B cell (primary cell): Measurements from ENCODE around the gene ZNF79. TPM values are rescaled to one million over a fixed set of nuclear protein-coding genes. Genes with fewer than 3 reads are reported as not detected.

Source experiments
- ATAC-seq: fragments of 200-7000 bp; cut with Tn5 transposase; one replicate; pipeline ENCODE4 v1.10.0; 2021; ENCODE audit warnings: low read depth, mild to moderate bottlenecking, moderate number of reproducible peaks, moderate library complexity
- CTCF ChIA-PET: fragments of 350-600 bp; sonication (Branson Sonifier 250); formaldehyde crosslinking; loops from one replicate; lab custom pipeline; 2021; ENCODE audit warnings: antibody characterized with exemption, inconsistent platforms; lab: Charles Lee
- POLR2A ChIA-PET: fragments of 350-600 bp; sonication (Branson Sonifier 250); formaldehyde crosslinking; loops from one replicate; lab custom pipeline; 2021; ENCODE audit warnings: antibody characterized with exemption; lab: Charles Lee
- DNase-seq: peaks from one replicate; pipeline ENCODE4 v3.0.0; 2013
- H2AFZ ChIP-seq: 2 replicates; pipeline ENCODE4 v1.6.1; 2012; ENCODE audit warnings: mild to moderate bottlenecking, low read depth, low read length; ENCODE audit not compliant: insufficient read depth, poor library complexity, severe bottlenecking
- H3K27ac ChIP-seq, 2 donors: 1 replicate in 1 of 2; 2 replicates in 1 of 2; pipeline ENCODE4 v1.5.1; 2012 to 2013; ENCODE audit warnings: low read length in 2 of 2, mild to moderate bottlenecking in 2 of 2, moderate library complexity in 1 of 2
- H3K27me3 ChIP-seq, 4 experiments: fragments of 200-600 bp in 1 of 4; sonication (generic) in 1 of 4; replicated peaks in 1 of 4; 1 replicate in 2 of 4; 2 replicates in 2 of 4; pipeline versions ENCODE4 v1.6.1 to v1.7.0; 2013 to 2016; ENCODE audit warnings: low read length in 3 of 4, mild to moderate bottlenecking in 2 of 4, mixed read lengths in 1 of 4, moderate library complexity in 1 of 4; ENCODE audit not compliant: insufficient read depth in 4 of 4, control insufficient read depth in 3 of 4; ENCODE audit errors: control extremely low read depth in 1 of 4
- H3K36me3 ChIP-seq, 2 experiments: replicated peaks in 1 of 2; 1 replicate in 1 of 2; 2 replicates in 1 of 2; pipeline versions ENCODE4 v1.6.1 to v1.7.1; 2013; ENCODE audit warnings: low read length in 1 of 2; ENCODE audit not compliant: insufficient read depth in 2 of 2, control insufficient read depth in 1 of 2; ENCODE audit errors: control extremely low read depth in 1 of 2, extremely low read depth in 1 of 2
- H3K4me1 ChIP-seq, 2 donors: fragments of 200-600 bp in 1 of 2; sonication (generic) in 1 of 2; 1 replicate in 1 of 2; 2 replicates in 1 of 2; pipeline versions ENCODE4 v1.5.1 to v1.6.1; 2013 to 2017; ENCODE audit warnings: low read length in 2 of 2; ENCODE audit not compliant: control insufficient read depth in 2 of 2, insufficient read depth in 2 of 2
- H3K4me2 ChIP-seq: replicated peaks from 2 replicates; pipeline ENCODE3; 2012; ENCODE audit warnings: mild to moderate bottlenecking, low read depth, low read length; ENCODE audit not compliant: poor library complexity, severe bottlenecking
- H3K4me3 ChIP-seq, 5 experiments: fragments of 200-600 bp in 1 of 5; sonication (generic) in 1 of 5; 1 replicate in 3 of 5; 2 replicates in 2 of 5; pipeline versions ENCODE4 v1.5.1 to v1.7.0; 2011 to 2016; ENCODE audit warnings: low read length in 4 of 5, mild to moderate bottlenecking in 4 of 5, low read depth in 2 of 5, control low read depth in 1 of 5, moderate library complexity in 1 of 5; ENCODE audit not compliant: insufficient read depth in 1 of 5; ENCODE audit errors: control extremely low read depth in 1 of 5, extremely low read depth in 1 of 5
- H3K79me2 ChIP-seq: fragments of 200-600 bp; sonication (generic); one replicate; pipeline ENCODE4 v1.6.0; 2016; ENCODE audit warnings: low read length; ENCODE audit not compliant: control insufficient read depth, insufficient read depth
- H3K9ac ChIP-seq: fragments of 200-600 bp; sonication (generic); 2 replicates; pipeline ENCODE4 v1.6.1; 2017; ENCODE audit warnings: mild to moderate bottlenecking, low read length, moderate library complexity
- H3K9me3 ChIP-seq, 3 donors: one replicate each; pipeline versions ENCODE4 v1.6.1 to v1.7.1; 2013; ENCODE audit warnings: low read length in 2 of 3; ENCODE audit not compliant: control insufficient read depth in 2 of 3, insufficient read depth in 1 of 3; ENCODE audit errors: control extremely low read depth in 1 of 3
- H4K20me1 ChIP-seq: 2 replicates; pipeline ENCODE4 v1.6.0; 2012; ENCODE audit warnings: mild to moderate bottlenecking, low read length; ENCODE audit not compliant: insufficient read depth, control insufficient read depth, poor library complexity, severe bottlenecking
- H3K27ac Mint-ChIP-seq: one replicate; pipeline ENCODE4 v1.8.0; 2021; ENCODE audit warnings: mixed read lengths
- H3K27me3 Mint-ChIP-seq: one replicate; pipeline ENCODE4 v1.8.0; 2021; ENCODE audit warnings: mixed read lengths
- H3K4me1 Mint-ChIP-seq: one replicate; pipeline ENCODE4 v1.8.0; 2021; ENCODE audit warnings: mixed read lengths
- H3K4me3 Mint-ChIP-seq: one replicate; pipeline ENCODE4 v1.8.0; 2021; ENCODE audit warnings: mixed read lengths
- H3K9me3 Mint-ChIP-seq: one replicate; pipeline ENCODE4 v1.8.0; 2022; ENCODE audit warnings: mixed read lengths; ENCODE audit not compliant: insufficient read depth
- CTCF ChIP-seq: fragments of 200-600 bp; IDR thresholded peaks from one replicate; pipeline ENCODE4 v1.8.0; 2022; ENCODE audit warnings: antibody characterized with exemption, mild to moderate bottlenecking
- EZH2 ChIP-seq: IDR thresholded peaks from 2 replicates; pipeline ENCODE4 v1.6.1; 2012; ENCODE audit warnings: borderline replicate concordance, low read depth, mild to moderate bottlenecking, moderate library complexity, low read length; ENCODE audit not compliant: insufficient read depth, poor library complexity, severe bottlenecking
- WGBS: methylation state at CpG from one replicate; pipeline ENCODE4 v1.1.5; 2013; ENCODE audit warnings: missing lambda C conversion rate; ENCODE audit not compliant: insufficient coverage; 5-methylcytosine and 5-hydroxymethylcytosine counted together
- intact Hi-C: fragments of 100-400 bp; cut with micrococcal nuclease; formaldehyde crosslinking; loops from one replicate; pipeline ENCODE4 v1.10.0; 2022
- polyA plus RNA-seq: library from polyadenylated mRNA; depleted of rRNA; stranded (reverse); fragments of >200 nt; gene quantifications from 2 replicates; pipeline ENCODE4 v1.2.3, GENCODE V29; 2012
- total RNA-seq, 2 donors: library from RNA; stranded (reverse); fragments of 120-200 nt in 1 of 2; gene quantifications; 1 replicate in 1 of 2; 2 replicates in 1 of 2; pipeline versions ENCODE4 v1.2.3 to v1.2.4, GENCODE V29; 2013 to 2022

Gene ZNF79
- total and polyA plus RNA-seq, 2 donors (not counting 1 experiment from before 2014, with no cell fraction given): 4.8 to 16.1 TPM

- no peak overlapping the region for H2AFZ ChIP-seq
- H3K36me3 ChIP-seq: no peaks in the 10 kb centered on the region
- H3K9ac ChIP-seq: no peak overlapping the region
- POLR2A ChIA-PET: no interaction called here
- no peak overlapping the region for H3K4me3 Mint-ChIP-seq
- no peaks in the 10 kb centered on the region for H3K9me3 Mint-ChIP-seq
- peaks cover 13% of the 10 kb centered on the region for H3K27me3 Mint-ChIP-seq
- H3K4me1 ChIP-seq: peaks cover 0 to 2% of the 10 kb centered on the region in 2 donors
- H3K4me3 ChIP-seq: no peak overlapping the region
- CTCF ChIA-PET: no interaction called here
- peaks cover 4% of the 10 kb centered on the region for H3K4me1 Mint-ChIP-seq
- DNase-seq (no peak), ATAC-seq (no peak)
- H4K20me1 ChIP-seq: no peaks in the 10 kb centered on the region
- peaks cover 0 to 27% (median 3%) of the 10 kb centered on the region in 4 experiments for H3K27me3 ChIP-seq
- H3K27ac Mint-ChIP-seq: no peak overlapping the region
- no CpG with 5 or more reads among the region's 2 CpGs for WGBS
- TF ChIP-seq EZH2 (no peak), CTCF (no peak)
- no peaks in the 10 kb centered on the region for H3K79me2 ChIP-seq
- H3K9me3 ChIP-seq: no peaks in the 10 kb centered on the region
- H3K4me2 ChIP-seq: no peak overlapping the region
- no peak overlapping the region for H3K27ac ChIP-seq
- intact Hi-C loops: no loop called here
Observed at GRCh38 chr9:127390248-127390545, 34.0 kb upstream of the ZNF79 start.

DNA sequence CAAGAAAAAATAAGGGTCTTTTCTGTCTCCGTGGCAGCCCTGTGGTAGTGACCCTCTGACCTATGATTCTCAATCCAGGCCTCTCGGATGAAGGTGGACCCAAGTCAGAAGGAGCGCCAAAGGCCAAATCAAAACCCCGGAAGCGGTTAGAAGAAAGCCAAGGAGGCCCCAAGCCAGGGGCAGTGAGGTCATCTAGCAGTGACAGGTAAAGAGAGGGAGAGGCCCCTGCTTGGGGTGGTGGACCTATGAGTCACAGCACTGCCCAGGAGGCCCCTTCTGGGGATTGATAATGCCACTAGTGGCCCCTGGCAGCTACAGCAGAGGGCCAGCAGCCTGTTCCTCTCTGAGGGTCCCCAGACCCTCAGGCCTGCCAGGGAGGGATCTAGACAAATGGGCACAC lies 33.6 kb upstream of the ZNF79 start:
- H2AFZ ChIP-seq: no peak overlapping the region
- H3K9ac ChIP-seq: no peak overlapping the region
- no peaks in the 10 kb centered on the region for H3K36me3 ChIP-seq
- intact Hi-C loops: no loop called here
- H3K27ac Mint-ChIP-seq: no peak overlapping the region
- no peak overlapping the region for H3K4me2 ChIP-seq
- peaks cover 0 to 27% (median 2%) of the 10 kb centered on the region in 4 experiments for H3K27me3 ChIP-seq
- H3K4me3 Mint-ChIP-seq: no peak overlapping the region
- no peak for ATAC-seq
- no peaks in the 10 kb centered on the region for H3K9me3 Mint-ChIP-seq
- WGBS: 68% methylated on average over 5 of the region's 5 CpGs
- H3K79me2 ChIP-seq: no peaks in the 10 kb centered on the region
- ChIA-PET POLR2A (no interaction called here), CTCF (no interaction called here)
- H3K9me3 ChIP-seq: no peaks in the 10 kb centered on the region
- H3K27ac ChIP-seq: no peak overlapping the region
- H3K4me3 ChIP-seq: no peak overlapping the region
- H4K20me1 ChIP-seq: no peaks in the 10 kb centered on the region
- DNase-seq: no peak
- H3K27me3 Mint-ChIP-seq: peaks cover 9% of the 10 kb centered on the region
- peaks cover 0 to 2% of the 10 kb centered on the region in 2 donors for H3K4me1 ChIP-seq
- peaks cover 4% of the 10 kb centered on the region for H3K4me1 Mint-ChIP-seq
- TF ChIP-seq CTCF (no peak), EZH2 (no peak)
